CD4-positive, CD25-positive, alpha-beta regulatory T cell (primary cell): ENCODE measurements around the gene RGS9. TPM values are rescaled to one million over a fixed set of nuclear protein-coding genes. Genes with fewer than 3 reads are reported as not detected.

ENCODE experiments used
- ATAC-seq, 2 donors: fragments of 150-1000 bp; cut with Tn5 transposase; one replicate each; pipeline ENCODE4 v1.10.0; 2021; ENCODE audit warnings: low read depth in 2 of 2, moderate number of reproducible peaks in 2 of 2, moderate library complexity in 1 of 2
- DNase-seq, 3 donors: peaks; one replicate each; pipeline versions ENCODE4 v3.0.0 to v3.0.0-alpha.2; 2012 to 2022; ENCODE audit warnings: mixed read lengths in 1 of 3
- H3K27ac ChIP-seq: one replicate; pipeline ENCODE4 v1.7.0; 2013; ENCODE audit warnings: mild to moderate bottlenecking, low read length; ENCODE audit not compliant: insufficient read depth, poor library complexity, severe bottlenecking
- H3K27me3 ChIP-seq: one replicate; pipeline ENCODE4 v1.7.0; 2013; ENCODE audit warnings: low read length; ENCODE audit not compliant: control insufficient read depth, insufficient read depth
- H3K36me3 ChIP-seq: one replicate; pipeline ENCODE4 v1.7.0; 2013; ENCODE audit warnings: mild to moderate bottlenecking, low read length, moderate library complexity; ENCODE audit not compliant: control insufficient read depth, insufficient read depth
- H3K4me1 ChIP-seq: 2 replicates; pipeline ENCODE4 v1.7.0; 2013; ENCODE audit warnings: mild to moderate bottlenecking, low read length; ENCODE audit not compliant: insufficient read depth, control insufficient read depth, poor library complexity, severe bottlenecking
- H3K4me3 ChIP-seq: one replicate; pipeline ENCODE4 v1.7.0; 2013; ENCODE audit warnings: low read depth, mild to moderate bottlenecking, low read length, moderate library complexity
- H3K9me3 ChIP-seq, 2 experiments: 1 replicate in 1 of 2; 2 replicates in 1 of 2; pipeline ENCODE4 v1.7.0; 2013; ENCODE audit warnings: low read length in 2 of 2, mild to moderate bottlenecking in 1 of 2, moderate library complexity in 1 of 2; ENCODE audit not compliant: control insufficient read depth in 2 of 2
- H3K27ac Mint-ChIP-seq, 3 donors: one replicate each; pipeline ENCODE4 v1.8.0; 2020 to 2022; ENCODE audit warnings: mild to moderate bottlenecking in 3 of 3, mixed read lengths in 3 of 3, moderate library complexity in 2 of 3
- H3K27me3 Mint-ChIP-seq: one replicate; pipeline ENCODE4 v1.8.0; 2022; ENCODE audit warnings: mild to moderate bottlenecking, mixed read lengths
- H3K36me3 Mint-ChIP-seq: one replicate; pipeline ENCODE4 v1.8.0; 2020; ENCODE audit warnings: mixed read lengths
- H3K4me1 Mint-ChIP-seq, 4 donors: one replicate each; pipeline ENCODE4 v1.8.0; 2020 to 2022; ENCODE audit warnings: mixed read lengths in 4 of 4, mild to moderate bottlenecking in 1 of 4
- H3K4me3 Mint-ChIP-seq, 4 donors: one replicate each; pipeline ENCODE4 v1.8.0; 2020 to 2022; ENCODE audit warnings: mild to moderate bottlenecking in 4 of 4, mixed read lengths in 4 of 4, moderate library complexity in 3 of 4
- H3K9me3 Mint-ChIP-seq, 7 donors: one replicate each; pipeline ENCODE4 v1.8.0; 2020 to 2022; ENCODE audit warnings: mixed read lengths in 7 of 7, mild to moderate bottlenecking in 3 of 7, moderate library complexity in 2 of 7
- polyA plus RNA-seq, 4 donors: library from polyadenylated mRNA; unstranded; fragments of 300-500 nt; fragmentation: Illumina TruSeq; gene quantifications; one replicate each; pipeline ENCODE4 v1.2.3, GENCODE V29; 2021
- total RNA-seq: library from RNA; stranded (reverse); gene quantifications from one replicate; pipeline ENCODE4 v1.2.3, GENCODE V29; 2022

Gene RGS9
- total and polyA plus RNA-seq, 5 donors from 2014 or later, result 0.19 to 1.7 (median 0.60) TPM

- Mint-ChIP-seq H3K36me3 (no peaks in the 10 kb centered on the region), H3K27me3 (no peaks in the 10 kb centered on the region), H3K27ac (no peak overlapping the region), H3K4me1 (peaks cover 2 to 7% (median 3%) of the 10 kb centered on the region in 4 donors), H3K4me3 (no peak overlapping the region), H3K9me3 (peaks cover 0 to 4% (median 0%) of the 10 kb centered on the region in 7 donors)
- Histone ChIP-seq H3K27ac (no peak overlapping the region), H3K27me3 (no peaks in the 10 kb centered on the region), H3K36me3 (no peaks in the 10 kb centered on the region), H3K9me3 (no peaks in the 10 kb centered on the region), H3K4me3 (no peak overlapping the region), H3K4me1 (no peaks in the 10 kb centered on the region)
- DNase-seq, result no peak
- ATAC-seq, result no peak
Measured at GRCh38 chr17:65158622-65159021, 21.5 kb downstream of the RGS9 start.

- H3K4me3 Mint-ChIP-seq, result no peak overlapping the region
- H3K27ac Mint-ChIP-seq, result peak overlapping the region in 1 of 3 donors; percentile 78
- H3K4me1 Mint-ChIP-seq, result peaks cover 1 to 14% (median 8%) of the 10 kb centered on the region in 4 donors
- peaks cover 8% of the 10 kb centered on the region for H3K4me1 ChIP-seq
- no peaks in the 10 kb centered on the region for H3K27me3 Mint-ChIP-seq
- ATAC-seq (no peak), DNase-seq (no peak)
- H3K27me3 ChIP-seq, result no peaks in the 10 kb centered on the region
- H3K9me3 Mint-ChIP-seq, result peaks cover 0 to 4% (median 0%) of the 10 kb centered on the region in 7 donors
- no peaks in the 10 kb centered on the region for H3K36me3 Mint-ChIP-seq
- no peaks in the 10 kb centered on the region for H3K9me3 ChIP-seq
- H3K36me3 ChIP-seq, result no peaks in the 10 kb centered on the region
- H3K27ac ChIP-seq, result no peak overlapping the region
- no peak overlapping the region for H3K4me3 ChIP-seq
Measured at GRCh38 chr17:65160516-65160915, 23.3 kb downstream of the RGS9 start.

- H3K27ac Mint-ChIP-seq, result peak overlapping the region in 2 of 3 donors; percentile 15 to 82
Measured at GRCh38 chr17:65163990-65164495, 26.9 kb downstream of the RGS9 start.

GRCh38 chr17:65166787-65167186 is 29.6 kb downstream of the RGS9 start:
- no peaks in the 10 kb centered on the region for H3K9me3 ChIP-seq
- no peaks in the 10 kb centered on the region for H3K27me3 ChIP-seq
- no peaks in the 10 kb centered on the region for H3K36me3 ChIP-seq
- DNase-seq (no peak), ATAC-seq (no peak)
- no peaks in the 10 kb centered on the region for H3K9me3 Mint-ChIP-seq
- no peak overlapping the region for H3K4me3 ChIP-seq
- H3K36me3 Mint-ChIP-seq, result no peaks in the 10 kb centered on the region
- H3K27ac ChIP-seq, result no peak overlapping the region
- H3K4me3 Mint-ChIP-seq, result no peak overlapping the region
- H3K4me1 Mint-ChIP-seq, result peaks cover 2 to 17% (median 7%) of the 10 kb centered on the region in 4 donors
- no peak overlapping the region for H3K27ac Mint-ChIP-seq
- peaks cover 8% of the 10 kb centered on the region for H3K4me1 ChIP-seq
- H3K27me3 Mint-ChIP-seq, result peaks cover 4% of the 10 kb centered on the region

More at GRCh38 chr17:65163990-65164495, 26.9 kb downstream of the RGS9 start:
- no peaks in the 10 kb centered on the region for H3K36me3 Mint-ChIP-seq
- H3K27me3 ChIP-seq, result no peaks in the 10 kb centered on the region
- no peak overlapping the region for H3K4me3 Mint-ChIP-seq
- H3K4me1 Mint-ChIP-seq, result peaks cover 0 to 15% (median 4%) of the 10 kb centered on the region in 4 donors
- peaks cover 0 to 3% (median 0%) of the 10 kb centered on the region in 7 donors for H3K9me3 Mint-ChIP-seq
- H3K36me3 ChIP-seq, result no peaks in the 10 kb centered on the region
- no peaks in the 10 kb centered on the region for H3K9me3 ChIP-seq
- ATAC-seq (peak; percentile 94 to 95), DNase-seq (peak in 2 of 3 donors; percentile 12 to 80)
- H3K4me3 ChIP-seq, result no peak overlapping the region
- peaks cover 4% of the 10 kb centered on the region for H3K27me3 Mint-ChIP-seq
- H3K4me1 ChIP-seq, result peaks cover 8% of the 10 kb centered on the region
- no peak overlapping the region for H3K27ac ChIP-seq

GRCh38 chr17:65167566-65167965 is 30.4 kb downstream of the RGS9 start:
- peaks cover 4 to 22% (median 9%) of the 10 kb centered on the region in 4 donors for H3K4me1 Mint-ChIP-seq
- no peak overlapping the region for H3K4me3 ChIP-seq
- H3K36me3 ChIP-seq, result no peaks in the 10 kb centered on the region
- peaks cover 8% of the 10 kb centered on the region for H3K4me1 ChIP-seq
- H3K9me3 Mint-ChIP-seq, result no peaks in the 10 kb centered on the region
- no peaks in the 10 kb centered on the region for H3K9me3 ChIP-seq
- ATAC-seq (no peak), DNase-seq (no peak)
- peaks cover 4% of the 10 kb centered on the region for H3K27me3 Mint-ChIP-seq
- no peak overlapping the region for H3K27ac ChIP-seq
- H3K27ac Mint-ChIP-seq, result no peak overlapping the region
- H3K36me3 Mint-ChIP-seq, result no peaks in the 10 kb centered on the region
- H3K4me3 Mint-ChIP-seq, result no peak overlapping the region
- H3K27me3 ChIP-seq, result no peaks in the 10 kb centered on the region

GRCh38 chr17:65169691-65170090 is 32.5 kb downstream of the RGS9 start:
- DNase-seq, result no peak
- Mint-ChIP-seq H3K4me1 (peaks cover 2 to 12% (median 6%) of the 10 kb centered on the region in 4 donors), H3K4me3 (no peak overlapping the region), H3K27me3 (peaks cover 4% of the 10 kb centered on the region), H3K9me3 (no peaks in the 10 kb centered on the region), H3K27ac (no peak overlapping the region), H3K36me3 (no peaks in the 10 kb centered on the region)
- H3K4me1 ChIP-seq, result peaks cover 12% of the 10 kb centered on the region
- H3K36me3 ChIP-seq, result no peaks in the 10 kb centered on the region
- H3K27me3 ChIP-seq, result no peaks in the 10 kb centered on the region
- no peak overlapping the region for H3K4me3 ChIP-seq
- no peak overlapping the region for H3K27ac ChIP-seq
- no peak for ATAC-seq
- no peaks in the 10 kb centered on the region for H3K9me3 ChIP-seq

- ATAC-seq, result no peak
- Mint-ChIP-seq H3K4me1 (peaks cover 2 to 9% (median 6%) of the 10 kb centered on the region in 4 donors), H3K4me3 (no peak overlapping the region), H3K27ac (no peak overlapping the region), H3K36me3 (no peaks in the 10 kb centered on the region), H3K9me3 (no peaks in the 10 kb centered on the region), H3K27me3 (peaks cover 4% of the 10 kb centered on the region)
- Histone ChIP-seq H3K27ac (no peak overlapping the region), H3K27me3 (no peaks in the 10 kb centered on the region), H3K4me3 (no peak overlapping the region), H3K36me3 (no peaks in the 10 kb centered on the region), H3K4me1 (peaks cover 12% of the 10 kb centered on the region), H3K9me3 (no peaks in the 10 kb centered on the region)
- DNase-seq, result no peak
Measured at GRCh38 chr17:65170839-65171238, 33.7 kb downstream of the RGS9 start.

GRCh38 chr17:65171752-65172151 is 34.6 kb downstream of the RGS9 start:
- H3K27me3 ChIP-seq, result no peaks in the 10 kb centered on the region
- H3K4me1 Mint-ChIP-seq, result peaks cover 2 to 9% (median 6%) of the 10 kb centered on the region in 4 donors
- no peak overlapping the region for H3K27ac Mint-ChIP-seq
- peaks cover 4% of the 10 kb centered on the region for H3K27me3 Mint-ChIP-seq
- peak in 1 of 3 donors; percentile 41 for DNase-seq
- peaks cover 12% of the 10 kb centered on the region for H3K4me1 ChIP-seq
- H3K36me3 Mint-ChIP-seq, result peaks cover 2% of the 10 kb centered on the region
- no peaks in the 10 kb centered on the region for H3K36me3 ChIP-seq
- H3K4me3 Mint-ChIP-seq, result no peak overlapping the region
- H3K9me3 ChIP-seq, result no peaks in the 10 kb centered on the region
- H3K9me3 Mint-ChIP-seq, result no peaks in the 10 kb centered on the region
- ATAC-seq, result no peak
- no peak overlapping the region for H3K4me3 ChIP-seq
- no peak overlapping the region for H3K27ac ChIP-seq
